Testis (tissue), 3 donors: ENCODE measurements around the gene TRIM8. TPM values are rescaled to one million over a fixed set of nuclear protein-coding genes. Genes with fewer than 3 reads are reported as not detected.

Experiments
- DNase-seq: peaks from one replicate; pipeline ENCODE4 v3.0.0-alpha.2; 2019
- H3K27ac ChIP-seq, 2 donors: fragments of 200-600 bp; sonication (generic); one replicate each; pipeline ENCODE4 v1.5.1; 2019
- H3K27me3 ChIP-seq: fragments of 200-600 bp; sonication (generic); one replicate; pipeline ENCODE4 v1.5.1; 2019
- H3K36me3 ChIP-seq: fragments of 200-600 bp; sonication (generic); one replicate; pipeline ENCODE4 v1.5.1; 2017; ENCODE audit warnings: low read depth; ENCODE audit errors: missing control alignments
- H3K4me1 ChIP-seq: fragments of 200-600 bp; sonication (generic); one replicate; pipeline ENCODE4 v1.5.1; 2019
- H3K4me3 ChIP-seq, 2 donors: fragments of 200-600 bp; sonication (generic); one replicate each; pipeline ENCODE4 v1.5.1; 2017 to 2019
- H3K9me3 ChIP-seq: fragments of 200-600 bp; sonication (generic); one replicate; pipeline ENCODE4 v1.5.1; 2017
- CTCF ChIP-seq, 3 experiments: fragments of 450-650 bp in 2 of 3; fragments of 200-600 bp in 1 of 3; sonication (generic) in 1 of 3; IDR thresholded peaks; one replicate each; pipeline ENCODE4 v1.5.1; 2016 to 2019; ENCODE audit warnings: antibody characterized with exemption in 3 of 3, mild to moderate bottlenecking in 2 of 3, moderate library complexity in 1 of 3
- POLR2A ChIP-seq: fragments of 450-650 bp; IDR thresholded peaks from one replicate; pipeline ENCODE4 v1.6.1; 2017; ENCODE audit warnings: antibody characterized with exemption, mild to moderate bottlenecking, moderate library complexity
- WGBS, 2 donors: methylation state at CpG; one replicate each; pipeline ENCODE4 v1.1.5; 2018; 5-methylcytosine and 5-hydroxymethylcytosine counted together
- intact Hi-C: fragments of 100-400 bp; cut with DNase I; formaldehyde crosslinking; loops from one replicate; pipeline ENCODE4 v1.15.1; 2023; ENCODE audit warnings: low total_unique reads
- polyA plus RNA-seq: library from polyadenylated mRNA; stranded (reverse); fragments of 350-450 nt; fragmentation: Illumina TruSeq; extraction: RNeasy Lipid Tissue Mini Kit (QIAGEN cat#74804); gene quantifications from one replicate; pipeline ENCODE4 v1.2.3, GENCODE V29; 2014; ENCODE audit warnings: low read depth, low replicate concordance; ENCODE audit not compliant: insufficient read depth
- total RNA-seq, 2 donors: library from RNA; depleted of rRNA; stranded (reverse); fragments of >200 nt; gene quantifications; one replicate each; pipeline ENCODE4 v1.2.3, GENCODE V29; 2016

Gene TRIM8
- total and polyA plus RNA-seq, 3 donors from 2014 or later = 69.8 to 170 (median 114) TPM

GRCh38 chr10:102627736-102628293, 16.5 kb upstream of the TRIM8 start:
- Histone ChIP-seq H3K4me3 (no peak overlapping the region), H3K9me3 (no peaks in the 10 kb centered on the region), H3K4me1 (peaks cover 84% of the 10 kb centered on the region), H3K36me3 (no peaks in the 10 kb centered on the region), H3K27ac (peak overlapping the region; percentile 80 to 84), H3K27me3 (no peaks in the 10 kb centered on the region)
- intact Hi-C loops = no loop called here
- 35 to 40% methylated on average over 7 to 9 of the region's 9 CpGs for WGBS, 2 donors
- no peak for DNase-seq
- no peak for TF ChIP-seq CTCF (IDR thresholded peaks at IDR 0.05)
- no peak for TF ChIP-seq POLR2A

GRCh38 chr10:102628451-102628911, 15.8 kb upstream of the TRIM8 start:
- intact Hi-C loops = no loop called here

GRCh38 chr10:102629661-102630614, 14.3 kb upstream of the TRIM8 start:
- Histone ChIP-seq H3K9me3 (no peaks in the 10 kb centered on the region), H3K4me1 (peaks cover 100% of the 10 kb centered on the region), H3K36me3 (no peaks in the 10 kb centered on the region), H3K27me3 (no peaks in the 10 kb centered on the region), H3K4me3 (no peak overlapping the region), H3K27ac (peak overlapping the region; percentile 16 to 84)
- 59 to 65% methylated on average over 12 to 22 of the region's 22 CpGs for WGBS, 2 donors
- no peak for DNase-seq
- no peak for TF ChIP-seq CTCF (IDR thresholded peaks at IDR 0.05)
- TF ChIP-seq POLR2A = no peak
- intact Hi-C loops = no loop called here

More at GRCh38 chr10:102628451-102628911, 15.8 kb upstream of the TRIM8 start:
- Histone ChIP-seq H3K9me3 (no peaks in the 10 kb centered on the region), H3K4me3 (no peak overlapping the region), H3K27ac (peak overlapping the region; percentile 80 to 84), H3K27me3 (no peaks in the 10 kb centered on the region), H3K4me1 (peaks cover 91% of the 10 kb centered on the region), H3K36me3 (no peaks in the 10 kb centered on the region)
- peak; percentile 72 for DNase-seq
- 40 to 51% methylated on average over 6 to 11 of the region's 11 CpGs for WGBS, 2 donors
- TF ChIP-seq POLR2A = no peak
- no peak for TF ChIP-seq CTCF (IDR thresholded peaks at IDR 0.05)

- intact Hi-C loops = no loop called here
- no peaks in the 10 kb centered on the region for H3K9me3 ChIP-seq
- peak overlapping the region in 1 of 2 donors; percentile 84 for H3K27ac ChIP-seq
- no peak for DNase-seq
- no peaks in the 10 kb centered on the region for H3K27me3 ChIP-seq
- peaks cover 96% of the 10 kb centered on the region for H3K4me1 ChIP-seq
- H3K4me3 ChIP-seq = no peak overlapping the region
- H3K36me3 ChIP-seq = no peaks in the 10 kb centered on the region
- 64 to 76% methylated on average over 6 of the region's 6 CpGs for WGBS, 2 donors
- TF ChIP-seq CTCF (IDR thresholded peaks at IDR 0.05) = no peak
- no peak for TF ChIP-seq POLR2A
Measured at GRCh38 chr10:102630663-102631062, 13.6 kb upstream of the TRIM8 start.
